Suppressor macrophage (primary cell): ENCODE results near the gene CD4.

Experiments
- DNase-seq, 4 experiments: peaks; one replicate each; pipeline ENCODE4 v3.0.0-alpha.2; 2020 to 2022

Gene CD4

DNA sequence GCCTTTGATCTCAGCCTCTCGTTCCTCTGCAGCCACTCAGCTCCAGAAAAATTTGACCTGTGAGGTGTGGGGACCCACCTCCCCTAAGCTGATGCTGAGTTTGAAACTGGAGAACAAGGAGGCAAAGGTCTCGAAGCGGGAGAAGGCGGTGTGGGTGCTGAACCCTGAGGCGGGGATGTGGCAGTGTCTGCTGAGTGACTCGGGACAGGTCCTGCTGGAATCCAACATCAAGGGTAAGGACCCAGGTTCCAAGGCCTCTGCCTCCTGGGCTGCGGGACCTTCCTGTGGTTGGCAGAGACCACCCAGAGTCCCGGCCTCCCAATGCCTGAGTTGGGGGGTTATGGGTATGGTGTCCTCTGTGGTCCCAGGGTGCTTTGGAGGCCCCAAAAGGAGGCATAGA, 27.8 kb downstream of the CD4 start:
- no peak for DNase-seq

DNA sequence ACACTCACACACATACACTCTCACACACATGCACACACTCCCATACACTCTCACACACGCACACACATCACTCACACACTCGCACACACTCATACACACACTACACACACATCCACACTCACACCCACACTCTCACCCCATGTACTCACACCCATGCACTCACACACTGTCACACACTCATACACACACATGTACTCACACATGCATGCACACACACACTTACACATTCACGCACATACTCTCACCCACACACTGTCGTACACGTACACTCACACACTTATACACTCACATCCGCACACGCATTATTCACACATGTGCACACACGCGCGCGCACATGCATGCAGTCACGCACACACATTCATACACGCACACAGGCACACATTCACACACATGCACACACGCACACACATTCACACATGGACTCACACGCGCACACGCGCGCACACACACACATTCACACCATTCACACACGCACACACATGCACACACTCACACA, 28.4 kb downstream of the CD4 start:
- no peak for DNase-seq

DNA sequence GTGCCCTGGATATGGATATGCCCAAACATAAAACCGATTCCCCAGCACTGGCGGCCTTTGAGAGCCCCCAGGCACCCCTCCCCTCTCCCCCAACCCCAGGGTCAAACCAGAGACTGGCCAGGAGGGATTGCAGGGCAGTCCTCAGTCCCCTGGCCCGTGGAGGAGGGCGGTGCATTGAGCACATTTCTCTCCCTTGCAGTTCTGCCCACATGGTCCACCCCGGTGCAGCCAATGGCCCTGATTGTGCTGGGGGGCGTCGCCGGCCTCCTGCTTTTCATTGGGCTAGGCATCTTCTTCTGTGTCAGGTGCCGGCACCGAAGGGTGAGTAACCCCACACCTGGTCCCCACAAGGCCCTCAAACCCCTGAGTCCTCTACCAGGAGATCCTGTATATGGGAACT, 28.9 kb downstream of the CD4 start:
- no peak for DNase-seq

DNA sequence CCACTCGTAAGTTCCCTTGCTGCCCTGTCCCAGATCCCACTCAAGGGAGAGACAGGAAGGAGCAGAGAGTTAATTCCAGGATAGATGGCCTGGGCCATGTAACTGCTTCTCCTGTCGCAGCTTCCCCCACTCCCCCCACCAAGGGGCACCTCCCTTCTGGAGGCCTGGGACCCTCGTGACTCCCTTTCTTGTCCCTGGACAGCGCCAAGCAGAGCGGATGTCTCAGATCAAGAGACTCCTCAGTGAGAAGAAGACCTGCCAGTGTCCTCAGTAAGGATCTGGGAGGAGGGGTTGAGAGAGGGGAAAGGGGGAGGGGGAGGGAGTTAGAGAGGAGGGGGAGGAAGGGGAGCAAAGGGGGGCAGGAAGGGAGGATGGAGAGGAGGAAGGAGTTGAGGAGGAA, 29.3 kb downstream of the CD4 start:
- DNase-seq: no peak

DNA sequence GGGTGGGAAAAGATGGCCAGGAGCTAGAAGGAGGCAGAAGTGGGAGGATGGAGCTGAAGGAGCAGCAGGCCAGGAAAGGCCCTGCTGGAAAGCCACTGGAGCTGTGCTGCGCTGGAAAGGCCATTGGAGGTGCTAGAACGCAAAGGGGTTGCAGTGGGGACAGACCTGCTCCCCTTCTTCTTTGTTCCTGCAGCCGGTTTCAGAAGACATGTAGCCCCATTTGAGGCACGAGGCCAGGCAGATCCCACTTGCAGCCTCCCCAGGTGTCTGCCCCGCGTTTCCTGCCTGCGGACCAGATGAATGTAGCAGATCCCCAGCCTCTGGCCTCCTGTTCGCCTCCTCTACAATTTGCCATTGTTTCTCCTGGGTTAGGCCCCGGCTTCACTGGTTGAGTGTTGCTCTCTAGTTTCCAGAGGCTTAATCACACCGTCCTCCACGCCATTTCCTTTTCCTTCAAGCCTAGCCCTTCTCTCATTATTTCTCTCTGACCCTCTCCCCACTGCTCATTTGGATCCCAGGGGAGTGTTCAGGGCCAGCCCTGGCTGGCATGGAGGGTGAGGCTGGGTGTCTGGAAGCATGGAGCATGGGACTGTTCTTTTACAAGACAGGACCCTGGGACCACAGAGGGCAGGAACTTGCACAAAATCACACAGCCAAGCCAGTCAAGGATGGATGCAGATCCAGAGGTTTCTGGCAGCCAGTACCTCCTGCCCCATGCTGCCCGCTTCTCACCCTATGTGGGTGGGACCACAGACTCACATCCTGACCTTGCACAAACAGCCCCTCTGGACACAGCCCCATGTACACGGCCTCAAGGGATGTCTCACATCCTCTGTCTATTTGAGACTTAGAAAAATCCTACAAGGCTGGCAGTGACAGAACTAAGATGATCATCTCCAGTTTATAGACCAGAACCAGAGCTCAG, 30.0 kb downstream of the CD4 start:
- DNase-seq: no peak

DNA sequence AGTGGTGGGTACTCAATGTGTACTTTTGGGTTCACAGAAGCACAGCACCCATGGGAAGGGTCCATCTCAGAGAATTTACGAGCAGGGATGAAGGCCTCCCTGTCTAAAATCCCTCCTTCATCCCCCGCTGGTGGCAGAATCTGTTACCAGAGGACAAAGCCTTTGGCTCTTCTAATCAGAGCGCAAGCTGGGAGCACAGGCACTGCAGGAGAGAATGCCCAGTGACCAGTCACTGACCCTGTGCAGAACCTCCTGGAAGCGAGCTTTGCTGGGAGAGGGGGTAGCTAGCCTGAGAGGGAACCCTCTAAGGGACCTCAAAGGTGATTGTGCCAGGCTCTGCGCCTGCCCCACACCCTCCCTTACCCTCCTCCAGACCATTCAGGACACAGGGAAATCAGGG, 30.8 kb downstream of the CD4 start:
- no peak for DNase-seq

DNA sequence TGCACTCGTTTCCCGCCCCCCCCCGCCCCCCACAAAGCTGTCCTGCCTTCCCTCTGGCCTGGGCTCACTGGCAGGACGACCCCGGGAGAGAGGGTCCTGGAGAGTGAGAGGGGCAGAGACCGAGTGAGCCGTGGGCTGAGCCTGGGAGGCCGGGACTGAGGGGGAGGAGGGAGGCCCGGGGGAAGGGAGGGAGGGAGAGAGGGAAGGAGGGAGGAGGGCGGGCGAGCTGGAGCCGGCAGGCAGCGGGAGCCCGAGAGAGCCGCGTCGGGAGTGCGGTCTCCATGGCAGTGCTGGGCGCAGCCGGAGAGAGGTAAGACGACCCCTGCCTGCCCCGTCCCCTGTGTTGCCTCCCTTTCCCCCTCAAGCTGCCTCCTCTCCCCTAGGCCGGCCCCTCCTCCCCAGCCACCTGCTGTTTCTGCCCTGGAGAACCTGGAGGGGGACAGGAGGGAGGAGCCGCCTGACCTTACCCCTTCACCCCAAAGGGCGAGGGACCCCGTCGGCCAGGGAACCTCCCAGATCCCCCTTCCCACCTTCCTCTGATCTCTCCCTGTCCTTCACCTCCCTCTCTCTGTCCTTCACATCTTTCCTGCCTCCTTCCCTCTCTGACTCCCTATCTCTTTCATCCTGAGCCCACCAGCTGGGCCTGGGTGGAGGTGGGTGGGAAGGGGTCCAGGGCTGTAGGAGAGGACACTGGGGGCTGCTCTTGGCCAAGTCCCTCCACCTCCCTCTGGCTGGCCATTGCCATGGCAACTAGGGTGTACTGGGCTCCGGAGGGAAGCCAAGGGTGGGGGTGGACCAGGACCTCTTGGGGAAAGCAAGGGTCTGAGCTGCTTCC, 32.5 kb downstream of the CD4 start, which contains the start of gene GPR162:
Gene GPR162, plus strand, starts transcription at position 231 of the 835 bp plus-strand sequence. CDS start 2,078 bp downstream, outside the sequence.
- DNase-seq: peak; percentile 26 to 71 (median 58)

DNA sequence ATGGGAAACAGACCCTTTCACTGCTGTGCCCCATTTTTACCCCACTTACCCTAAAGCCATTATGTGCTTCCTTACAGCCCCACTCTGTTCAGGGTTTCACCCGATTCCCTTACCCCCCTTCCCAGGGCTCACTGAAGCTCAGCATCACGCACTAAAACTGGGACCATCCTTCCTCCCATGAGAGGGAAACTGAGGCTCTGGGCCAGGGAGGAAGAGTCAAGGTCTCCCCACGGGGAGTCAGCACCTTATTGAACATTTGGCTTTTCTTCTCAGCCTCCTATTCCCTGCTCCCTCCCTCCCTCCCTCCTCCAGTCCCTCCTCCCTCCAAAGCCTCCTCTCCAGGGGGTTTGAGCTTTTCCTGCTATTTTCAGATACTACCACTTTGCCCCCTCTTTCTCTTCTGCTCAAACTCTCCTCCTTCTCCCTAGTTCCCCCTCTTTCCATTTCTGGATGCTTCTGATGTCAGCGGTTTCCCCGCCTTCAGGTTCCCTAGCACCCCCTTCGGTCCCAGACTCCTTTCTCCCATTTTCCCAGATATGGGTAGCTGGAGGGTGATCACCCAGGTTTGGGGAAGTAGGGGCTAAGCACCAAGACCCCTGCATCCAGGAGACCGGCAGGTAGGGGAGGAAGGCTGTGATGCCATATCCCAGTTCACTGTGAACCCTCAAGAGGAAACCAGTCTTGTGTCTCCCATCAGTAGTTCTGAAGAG, 33.3 kb downstream of the CD4 start:
- peak in 1 of 4 experiments; percentile 1 for DNase-seq

DNA sequence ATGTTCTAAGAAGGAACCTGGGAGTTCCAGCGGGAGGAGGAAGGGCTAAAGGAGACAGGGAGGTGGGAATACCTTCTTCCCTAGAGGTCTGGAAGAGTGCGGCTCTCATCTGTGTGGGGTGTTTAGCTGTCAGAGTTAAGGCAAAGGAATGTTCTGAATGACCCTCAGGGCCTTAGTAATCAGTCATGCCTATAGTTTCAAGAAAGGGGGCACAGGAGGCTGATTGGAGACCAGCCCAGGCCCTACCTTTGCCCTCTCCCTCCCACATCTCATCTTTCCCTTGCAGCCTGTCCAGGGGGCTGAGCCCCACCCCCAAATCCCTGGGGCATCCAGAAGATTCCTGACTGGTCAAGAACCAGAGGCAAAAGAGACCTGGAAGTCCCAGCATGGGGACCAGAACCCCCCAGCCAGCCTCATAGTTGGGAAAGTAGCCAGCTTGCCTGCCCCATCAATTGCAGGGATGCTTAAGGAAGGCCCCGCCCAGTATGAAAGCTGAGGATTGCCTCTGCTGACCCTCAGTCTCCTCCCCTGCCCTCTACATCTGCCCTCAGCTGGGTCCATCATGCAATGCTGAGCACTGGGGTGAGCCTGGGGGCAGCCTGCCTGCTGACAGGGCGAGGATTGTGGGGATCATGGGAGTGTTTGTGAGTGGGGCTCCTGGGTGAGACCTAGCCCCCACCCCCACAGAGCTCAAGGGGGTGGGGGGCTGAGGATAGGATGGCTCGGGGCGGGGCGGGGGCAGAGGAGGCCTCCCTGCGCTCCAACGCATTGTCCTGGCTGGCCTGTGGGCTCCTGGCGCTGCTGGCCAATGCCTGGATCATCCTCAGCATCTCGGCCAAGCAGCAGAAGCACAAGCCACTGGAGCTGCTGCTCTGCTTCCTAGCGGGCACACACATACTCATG, 34.1 kb downstream of the CD4 start:
- peak in 1 of 4 experiments; percentile 1 for DNase-seq

DNA sequence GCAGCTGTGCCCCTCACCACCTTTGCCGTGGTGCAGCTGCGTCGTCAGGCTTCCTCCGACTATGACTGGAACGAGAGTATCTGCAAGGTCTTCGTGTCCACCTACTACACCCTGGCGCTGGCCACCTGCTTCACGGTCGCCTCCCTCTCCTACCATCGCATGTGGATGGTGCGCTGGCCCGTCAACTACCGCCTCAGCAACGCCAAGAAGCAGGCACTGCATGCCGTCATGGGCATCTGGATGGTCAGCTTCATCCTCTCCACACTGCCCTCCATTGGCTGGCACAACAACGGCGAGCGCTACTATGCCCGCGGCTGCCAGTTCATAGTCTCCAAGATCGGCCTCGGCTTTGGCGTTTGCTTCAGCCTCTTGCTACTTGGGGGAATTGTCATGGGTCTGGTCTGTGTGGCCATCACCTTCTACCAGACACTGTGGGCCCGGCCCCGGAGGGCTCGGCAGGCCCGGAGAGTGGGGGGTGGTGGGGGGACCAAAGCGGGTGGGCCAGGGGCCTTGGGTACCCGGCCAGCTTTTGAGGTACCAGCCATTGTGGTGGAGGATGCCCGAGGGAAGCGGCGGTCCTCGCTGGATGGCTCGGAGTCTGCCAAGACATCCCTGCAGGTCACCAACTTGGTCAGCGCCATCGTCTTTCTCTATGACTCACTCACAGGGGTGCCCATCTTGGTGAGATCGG, 34.9 kb downstream of the CD4 start:
- DNase-seq: peak in 1 of 4 experiments; percentile 1

DNA sequence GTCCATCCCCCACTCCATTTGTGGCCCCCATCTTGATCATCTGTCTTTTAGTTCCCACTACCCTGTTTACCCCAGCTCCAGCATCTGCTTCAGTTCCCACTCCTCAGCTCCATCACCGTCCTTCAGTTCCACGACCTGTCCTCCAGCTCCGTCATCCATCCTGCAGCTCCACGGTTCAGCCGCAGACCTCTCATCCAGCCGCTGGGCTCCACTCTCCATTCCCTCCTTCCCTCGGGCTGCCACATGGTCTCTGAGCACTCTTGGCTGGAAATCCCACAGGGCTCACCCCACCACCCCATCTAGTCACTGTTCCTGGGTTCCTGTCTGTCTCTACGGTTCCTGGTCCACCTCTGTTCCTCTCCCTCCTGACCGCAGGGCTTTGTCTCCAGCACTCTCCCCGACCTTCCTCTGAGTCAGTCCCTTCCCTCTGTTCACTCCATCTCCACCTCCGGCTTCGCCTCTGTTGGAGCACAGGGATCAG, 35.6 kb downstream of the CD4 start:
- peak in 1 of 4 experiments; percentile 0 for DNase-seq

DNA sequence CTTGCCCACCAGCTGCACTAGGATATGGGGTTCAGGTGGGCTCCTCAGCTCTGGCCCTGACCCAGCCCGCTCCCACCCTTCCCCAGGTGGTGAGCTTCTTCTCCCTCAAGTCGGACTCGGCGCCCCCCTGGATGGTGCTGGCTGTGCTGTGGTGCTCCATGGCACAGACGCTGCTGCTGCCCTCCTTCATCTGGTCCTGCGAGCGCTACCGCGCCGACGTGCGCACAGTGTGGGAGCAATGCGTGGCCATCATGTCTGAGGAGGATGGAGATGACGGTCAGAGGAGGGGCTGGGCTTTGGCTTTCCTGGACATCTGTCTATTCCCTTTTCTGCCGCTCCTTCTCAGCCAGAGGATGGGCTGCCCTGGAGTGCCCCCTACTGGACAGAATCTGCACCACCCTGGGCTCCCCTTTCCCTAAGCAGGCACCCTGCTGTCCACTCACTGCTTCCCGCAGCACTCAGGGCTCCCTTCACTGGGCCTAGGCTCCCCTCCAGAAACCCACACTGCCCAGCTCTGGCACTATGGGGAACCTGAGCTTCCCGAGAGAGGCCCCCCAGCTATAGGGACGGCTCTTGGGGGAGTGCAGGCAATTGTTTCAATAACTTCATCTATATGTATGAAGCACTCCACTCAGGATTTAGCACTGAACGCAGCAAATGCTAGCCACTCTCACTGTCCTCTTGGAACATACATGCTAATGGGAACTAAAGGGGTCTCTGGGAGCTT, 36.2 kb downstream of the CD4 start:
- peak; percentile 89 to 95 (median 92) for DNase-seq

DNA sequence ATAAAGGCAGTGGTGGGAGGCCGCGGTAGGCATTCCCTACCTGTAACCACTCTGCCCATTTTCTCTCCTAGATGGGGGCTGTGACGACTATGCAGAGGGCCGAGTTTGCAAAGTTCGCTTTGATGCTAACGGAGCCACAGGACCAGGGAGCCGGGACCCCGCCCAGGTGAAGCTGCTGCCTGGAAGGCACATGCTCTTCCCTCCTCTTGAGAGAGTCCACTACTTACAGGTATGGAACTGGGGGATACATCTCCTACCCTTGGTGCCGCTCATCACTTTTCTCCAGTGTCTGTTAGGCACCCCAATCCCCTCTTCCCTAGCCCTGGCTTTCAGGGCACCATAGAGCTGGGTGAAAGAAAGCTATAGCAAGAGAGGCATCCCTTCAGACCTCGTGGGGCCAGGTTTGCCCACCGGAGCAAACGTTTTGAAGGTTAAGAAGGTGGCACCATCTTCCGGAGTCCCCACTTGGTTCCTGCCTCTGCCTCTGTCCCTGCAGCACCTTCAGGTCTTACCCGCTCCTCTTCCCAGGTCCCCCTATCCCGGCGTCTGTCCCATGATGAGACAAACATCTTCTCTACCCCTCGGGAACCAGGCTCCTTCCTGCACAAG, 36.9 kb downstream of the CD4 start:
- DNase-seq: peak in 1 of 4 experiments; percentile 1

DNA sequence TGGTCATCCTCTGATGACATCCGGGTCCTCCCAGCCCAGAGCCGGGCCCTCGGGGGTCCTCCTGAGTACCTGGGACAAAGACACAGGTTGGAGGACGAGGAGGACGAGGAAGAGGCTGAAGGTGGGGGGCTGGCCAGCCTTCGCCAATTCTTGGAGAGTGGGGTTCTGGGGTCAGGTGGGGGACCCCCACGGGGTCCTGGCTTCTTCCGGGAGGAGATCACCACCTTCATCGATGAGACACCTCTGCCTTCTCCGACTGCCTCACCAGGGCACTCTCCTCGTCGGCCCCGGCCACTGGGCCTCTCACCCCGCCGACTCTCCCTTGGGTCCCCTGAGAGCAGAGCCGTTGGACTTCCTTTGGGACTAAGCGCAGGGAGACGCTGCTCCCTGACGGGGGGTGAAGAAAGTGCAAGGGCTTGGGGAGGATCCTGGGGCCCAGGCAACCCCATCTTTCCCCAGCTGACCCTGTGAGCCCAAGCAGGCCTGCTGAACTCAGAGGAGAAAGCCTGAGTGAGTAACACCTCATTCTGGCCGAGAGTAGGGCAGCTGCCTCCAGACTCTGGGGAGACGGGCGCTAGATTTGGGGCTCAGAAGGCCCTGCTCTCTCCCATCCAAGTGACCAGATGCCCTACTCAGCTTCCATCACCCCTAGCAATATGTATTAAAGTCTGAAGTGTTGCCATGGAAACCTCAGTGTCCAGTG, 37.6 kb downstream of the CD4 start:
- DNase-seq: peak in 1 of 4 experiments; percentile 0

DNA sequence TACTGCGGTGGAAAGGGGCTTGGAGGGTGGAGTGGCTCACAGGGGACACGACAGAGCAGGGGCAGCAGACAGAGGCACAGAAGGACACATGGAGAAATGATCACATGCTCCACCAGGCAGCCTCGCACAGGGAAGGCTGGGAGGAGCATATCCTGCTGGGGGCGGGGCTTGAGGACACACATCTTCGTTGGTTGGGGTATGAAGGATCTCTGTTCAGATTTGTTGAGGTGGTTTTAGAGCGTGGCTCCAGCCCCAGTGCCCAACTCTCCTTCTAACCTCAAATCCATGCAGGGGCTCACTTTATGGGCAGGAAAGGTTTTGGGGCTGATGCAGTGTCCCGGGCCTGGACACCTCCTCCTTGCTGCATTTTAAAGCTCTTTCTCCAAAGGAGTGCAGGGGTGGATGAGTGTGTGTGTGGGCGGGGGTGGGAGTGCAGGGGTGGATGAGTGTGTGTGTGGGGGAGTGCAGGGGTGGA, 38.1 kb downstream of the CD4 start:
- DNase-seq: peak; percentile 40 to 72 (median 63)

DNA sequence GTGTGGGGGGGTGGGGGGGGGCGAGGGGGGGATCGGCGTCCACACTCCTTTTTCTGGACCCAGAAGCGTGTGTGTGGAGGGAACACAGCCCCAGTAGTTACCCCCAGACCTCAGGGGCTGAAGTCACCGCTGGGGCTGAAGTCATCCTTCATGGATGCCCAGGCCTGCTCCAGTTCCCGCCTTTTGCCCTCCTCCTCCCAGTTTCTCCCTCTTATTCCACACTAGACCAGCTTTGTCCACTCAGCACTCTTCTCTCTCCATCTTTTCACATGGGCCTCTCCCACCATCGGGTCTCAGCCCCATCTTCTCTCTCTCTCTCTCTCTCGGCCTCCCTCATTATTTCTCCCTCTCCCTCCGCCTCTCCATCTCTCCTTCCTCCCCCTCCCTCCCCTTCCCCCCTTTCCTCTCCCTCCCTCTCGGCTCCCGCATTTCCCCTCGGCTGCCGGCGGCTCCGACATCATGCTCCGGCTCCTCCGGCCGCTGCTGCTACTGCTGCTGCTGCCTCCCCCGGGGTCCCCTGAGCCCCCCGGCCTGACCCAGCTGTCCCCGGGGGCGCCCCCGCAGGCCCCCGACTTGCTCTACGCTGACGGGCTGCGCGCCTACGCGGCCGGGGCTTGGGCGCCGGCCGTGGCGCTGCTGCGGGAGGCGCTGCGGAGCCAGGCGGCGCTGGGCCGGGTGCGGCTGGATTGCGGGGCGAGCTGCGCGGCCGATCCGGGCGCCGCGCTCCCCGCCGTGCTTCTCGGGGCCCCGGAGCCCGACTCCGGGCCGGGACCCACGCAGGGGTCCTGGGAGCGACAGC, 38.9 kb downstream of the CD4 start, which contains the start of gene P3H3:
Gene P3H3, plus strand, starts transcription at position 426 of the 799 bp plus-strand sequence. Its CDS starts 34 bp downstream, at position 460.
- peak in 2 of 4 experiments; percentile 38 to 55 for DNase-seq

DNA sequence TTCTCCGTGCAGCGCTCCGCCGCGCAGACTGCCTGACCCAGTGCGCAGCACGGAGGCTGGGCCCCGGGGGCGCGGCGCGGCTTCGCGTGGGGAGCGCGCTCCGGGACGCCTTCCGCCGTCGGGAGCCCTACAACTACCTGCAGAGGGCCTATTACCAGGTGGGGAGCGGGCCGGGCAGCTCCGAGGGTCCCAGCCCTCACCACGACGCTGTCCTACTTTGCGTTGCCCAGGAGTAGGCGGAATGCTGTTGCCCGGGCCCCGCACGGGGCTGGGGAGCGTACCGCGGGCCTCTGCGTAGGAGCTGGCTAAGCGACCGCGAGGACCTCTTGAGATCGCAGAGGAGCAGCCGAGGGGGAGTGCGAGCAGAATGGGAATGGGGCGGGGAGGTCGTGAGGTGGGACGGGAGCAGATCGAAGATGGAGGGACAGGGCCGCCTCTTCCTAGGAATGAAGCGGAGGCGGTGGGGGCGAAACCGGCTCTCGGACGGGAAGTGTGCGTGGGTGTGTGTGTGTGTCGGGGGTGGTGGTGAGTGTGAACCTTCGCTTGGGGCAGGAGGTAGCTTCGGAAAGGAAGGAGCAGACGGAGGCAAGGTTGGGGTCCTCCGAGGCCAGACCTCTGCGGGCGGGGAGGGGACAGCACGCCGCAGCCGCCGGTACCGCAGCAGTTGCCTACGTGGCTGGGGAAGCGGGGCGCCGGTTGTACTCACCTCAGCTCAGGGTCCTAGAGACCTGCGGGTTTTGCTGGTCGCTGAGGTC, 39.6 kb downstream of the CD4 start:
- peak in 3 of 4 experiments; percentile 25 to 53 (median 36) for DNase-seq
